GM12865 (cell line): ENCODE measurements around the gene SPACA5B.
"Not testable (repeated sequence)": the region's sequence is repeated elsewhere in the genome, so short reads cannot be mapped to it uniquely, and the experiment has no call there.

Source experiments
- DNase-seq: peaks from one replicate; pipeline ENCODE4 v3.0.0; 2010; ENCODE audit warnings: low read depth
- H3K4me3 ChIP-seq: 2 replicates; pipeline ENCODE4 v1.5.1; 2011; ENCODE audit warnings: mild to moderate bottlenecking, low read depth, low read length, control low read depth
- CTCF ChIP-seq: IDR thresholded peaks from 2 replicates; pipeline ENCODE4 v1.5.1; 2011; ENCODE audit warnings: low read length, control low read depth, low read depth, inconsistent platforms; ENCODE audit not compliant: insufficient read depth; ENCODE audit errors: missing control alignments

The SPACA5B gene

GRCh38 chrX:48107717-48108116 is 22.7 kb upstream of the SPACA5B start:
- DNase-seq: no peak
- no peak for TF ChIP-seq CTCF
- no peak overlapping the region for H3K4me3 ChIP-seq

GRCh38 chrX:48125286-48125685 is 5.1 kb upstream of the SPACA5B start:
- H3K4me3 ChIP-seq, DNase-seq: not testable (repeated sequence)

- H3K4me3 ChIP-seq, DNase-seq: not testable (repeated sequence)
Observed at GRCh38 chrX:48132308-48132844, 1.9 kb downstream of the SPACA5B start.

GRCh38 chrX:48139076-48139475 is 8.7 kb downstream of the SPACA5B start:
- H3K4me3 ChIP-seq, DNase-seq: not testable (repeated sequence)

- not testable (repeated sequence) for H3K4me3 ChIP-seq, DNase-seq
Observed at GRCh38 chrX:48141810-48142508, 11.5 kb downstream of the SPACA5B start.

GRCh38 chrX:48142697-48143096 is 12.3 kb downstream of the SPACA5B start:
- DNase-seq, H3K4me3 ChIP-seq: not testable (repeated sequence)

- no peak overlapping the region for H3K4me3 ChIP-seq
- no peak for DNase-seq
- TF ChIP-seq CTCF: no peak
Observed at GRCh38 chrX:48153769-48154168, 23.3 kb downstream of the SPACA5B start.

- DNase-seq: no peak
- no peak for TF ChIP-seq CTCF
- H3K4me3 ChIP-seq: no peak overlapping the region
Observed at GRCh38 chrX:48154796-48155195, 24.4 kb downstream of the SPACA5B start.

- no peak for DNase-seq
- H3K4me3 ChIP-seq: no peak overlapping the region
- no peak for TF ChIP-seq CTCF
Observed at GRCh38 chrX:48156014-48156413, 25.6 kb downstream of the SPACA5B start.

GRCh38 chrX:48165241-48165640 is 34.8 kb downstream of the SPACA5B start:
- no peak overlapping the region for H3K4me3 ChIP-seq
- no peak for DNase-seq
- TF ChIP-seq CTCF: no peak

- H3K4me3 ChIP-seq: not testable (repeated sequence)
Observed at GRCh38 chrX:48166322-48166721, 35.9 kb downstream of the SPACA5B start.

More at GRCh38 chrX:48166322-48166721, 35.9 kb downstream of the SPACA5B start:
- DNase-seq: not testable (repeated sequence)
